Measurements from ENCODE around the gene CDKAL1. TPM values are rescaled to one million over a fixed set of nuclear protein-coding genes. Genes with fewer than 3 reads are reported as not detected.
"Not testable (repeated sequence)": the region's sequence is repeated elsewhere in the genome, so short reads cannot be mapped to it uniquely, and the experiment has no call there.

The CDKAL1 gene
- total RNA-seq, 1 donor from 2014 or later = 47.6 TPM

DNA sequence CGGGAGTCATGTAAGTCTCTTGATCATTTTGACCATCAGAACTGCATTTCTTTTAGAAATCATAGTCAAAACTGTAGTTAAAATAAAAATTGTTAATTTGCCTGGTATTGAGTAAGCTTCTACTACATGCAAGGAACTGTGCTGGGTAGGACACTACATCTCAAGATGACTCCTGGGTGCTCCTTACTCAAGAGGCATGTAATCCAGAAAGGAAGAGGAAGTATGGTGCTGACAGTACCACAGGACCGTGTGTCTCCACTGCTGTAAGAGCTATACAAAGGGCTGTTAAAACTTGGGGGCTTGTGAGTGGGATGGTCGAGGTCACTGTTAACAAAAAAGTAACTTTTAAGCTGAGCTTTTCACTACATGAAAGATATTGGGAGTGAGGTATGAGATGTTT, 551.0 kb downstream of the CDKAL1 start:
- DNase-seq = no peak

- DNase-seq = no peak
Observed at GRCh38 chr6:21085643-21086042, 551.4 kb downstream of the CDKAL1 start.

DNA sequence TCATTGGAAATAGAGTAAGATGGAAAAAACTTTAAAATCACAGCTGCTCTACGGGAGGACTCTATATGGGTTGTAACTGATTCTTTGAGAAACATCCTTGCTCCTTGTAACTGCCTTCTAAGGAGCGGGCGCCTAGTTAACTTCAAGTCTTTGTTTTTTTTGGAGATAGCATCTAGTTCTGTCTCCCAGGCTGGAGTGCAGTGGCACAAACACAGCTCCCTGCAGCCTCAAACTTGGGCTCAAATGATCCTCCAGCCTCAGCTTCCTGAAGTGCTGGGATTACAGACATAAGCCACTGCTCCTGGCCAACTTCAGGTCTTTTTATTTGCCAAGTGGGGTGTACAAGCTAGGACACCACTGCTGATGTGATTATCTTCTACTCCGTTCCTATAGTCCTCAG, 552.9 kb downstream of the CDKAL1 start:
- no peak for DNase-seq

DNA sequence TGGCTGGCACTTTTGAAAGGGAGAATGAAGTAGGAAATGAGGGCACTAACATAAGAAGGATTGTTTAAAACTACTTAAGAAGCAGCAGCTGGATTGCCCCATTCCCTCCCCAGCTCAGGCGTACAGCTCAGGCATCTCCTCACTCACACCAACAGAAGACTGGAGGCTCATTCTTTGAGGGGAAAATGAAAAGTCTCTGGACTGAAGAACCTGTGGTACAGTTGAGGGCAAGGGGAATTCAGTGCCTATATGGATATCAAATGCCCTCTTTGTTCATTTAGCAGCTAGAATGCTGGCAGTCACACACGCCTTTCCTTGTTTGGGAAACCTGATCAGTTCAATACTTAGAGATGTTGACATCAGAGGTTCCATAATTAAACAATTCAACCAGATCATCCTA, 557.2 kb downstream of the CDKAL1 start:
- DNase-seq = no peak

DNA sequence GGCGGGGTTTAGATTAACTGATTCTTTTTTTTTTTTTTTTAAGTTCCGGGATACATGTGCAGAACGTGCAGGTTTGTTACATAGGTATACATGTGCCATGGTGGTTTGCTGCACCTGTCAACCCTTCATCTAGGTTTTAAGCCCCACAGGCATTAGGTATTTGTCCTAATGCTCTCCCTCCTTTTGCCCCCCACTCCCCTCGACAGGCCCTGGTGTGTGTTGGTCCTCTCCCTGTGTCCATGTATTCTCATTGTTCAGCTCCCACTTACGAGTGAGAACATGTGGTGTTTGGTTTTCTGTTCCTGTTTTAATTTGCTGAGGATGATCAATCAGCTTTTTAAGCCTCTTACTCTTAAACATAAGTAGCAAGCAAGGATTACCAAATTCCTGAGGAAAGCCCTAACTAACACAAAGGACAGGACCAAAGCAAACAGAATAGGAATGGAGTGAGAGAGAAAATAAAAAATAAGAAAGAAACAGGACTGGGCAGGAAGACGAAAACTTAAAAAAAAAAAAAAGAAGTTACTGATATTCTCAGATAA, 558.0 kb downstream of the CDKAL1 start:
- not testable (repeated sequence) for DNase-seq

GRCh38 chr6:21095462-21095861, 561.2 kb downstream of the CDKAL1 start:
- no peak for DNase-seq

GRCh38 chr6:21098134-21098533, 563.9 kb downstream of the CDKAL1 start:
- no peak for DNase-seq

DNA sequence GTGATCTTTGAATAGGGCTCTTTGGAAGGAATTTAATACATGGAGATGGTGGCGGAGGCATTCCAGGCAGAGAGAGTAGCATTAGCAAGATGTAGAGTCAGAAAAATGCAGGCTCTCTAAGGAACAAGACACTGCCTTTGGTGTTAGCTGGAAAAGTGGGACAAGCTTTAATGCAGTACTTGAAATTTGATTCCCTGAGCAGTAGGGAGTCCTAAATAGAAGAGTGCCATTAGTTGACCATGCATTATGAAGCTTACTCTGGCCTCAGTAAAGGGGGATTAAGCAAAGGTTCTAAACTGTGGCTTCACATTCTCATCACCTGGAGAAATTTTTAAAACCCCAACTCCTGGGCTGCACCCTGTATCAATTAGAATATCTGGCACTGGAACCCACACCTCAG, 564.5 kb downstream of the CDKAL1 start:
- no peak for DNase-seq

GRCh38 chr6:21099338-21100314, 565.4 kb downstream of the CDKAL1 start:
- DNase-seq = no peak

DNA sequence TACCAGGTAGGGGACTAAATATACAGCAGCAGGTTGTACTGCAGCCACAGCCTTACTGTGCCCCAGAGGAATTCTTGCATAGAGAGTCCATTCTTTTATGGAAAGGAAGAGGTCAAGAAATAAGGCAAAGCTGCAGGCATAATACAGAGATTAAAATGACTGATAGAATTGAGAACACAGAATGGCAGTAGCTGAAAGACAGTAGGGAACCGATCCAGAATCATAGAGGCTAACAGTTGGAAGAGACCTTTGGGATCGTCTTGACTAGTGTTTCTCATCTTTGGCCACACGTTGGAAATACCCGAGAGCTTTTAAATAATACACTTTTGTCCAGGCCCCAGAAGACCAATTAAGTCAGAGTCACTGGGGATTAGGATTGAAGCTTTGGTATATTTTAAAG, 566.7 kb downstream of the CDKAL1 start:
- DNase-seq = no peak

DNA sequence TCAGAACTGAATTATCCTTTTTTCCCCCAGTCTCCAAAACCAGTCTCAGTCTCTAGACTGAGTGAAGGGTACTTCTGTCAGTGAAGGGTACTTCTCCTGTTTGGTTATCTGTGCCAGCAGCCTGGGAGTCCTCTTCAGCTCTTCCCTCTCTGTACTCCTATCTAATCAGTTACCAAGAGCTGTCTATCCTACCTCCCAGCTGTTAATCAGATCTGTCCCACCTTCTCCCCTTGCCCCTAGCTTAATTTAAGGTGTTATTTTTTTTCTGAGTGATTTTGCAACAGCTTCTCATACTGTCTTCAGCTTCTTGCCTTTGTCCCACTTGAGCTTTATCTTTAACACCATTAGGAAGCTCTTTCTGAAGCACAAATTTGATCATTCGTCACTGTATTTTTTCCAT, 567.4 kb downstream of the CDKAL1 start:
- DNase-seq = no peak

GRCh38 chr6:21102201-21102600, 567.9 kb downstream of the CDKAL1 start:
- DNase-seq = no peak

- DNase-seq = no peak
Observed at GRCh38 chr6:21102624-21103023, 568.4 kb downstream of the CDKAL1 start.

DNA sequence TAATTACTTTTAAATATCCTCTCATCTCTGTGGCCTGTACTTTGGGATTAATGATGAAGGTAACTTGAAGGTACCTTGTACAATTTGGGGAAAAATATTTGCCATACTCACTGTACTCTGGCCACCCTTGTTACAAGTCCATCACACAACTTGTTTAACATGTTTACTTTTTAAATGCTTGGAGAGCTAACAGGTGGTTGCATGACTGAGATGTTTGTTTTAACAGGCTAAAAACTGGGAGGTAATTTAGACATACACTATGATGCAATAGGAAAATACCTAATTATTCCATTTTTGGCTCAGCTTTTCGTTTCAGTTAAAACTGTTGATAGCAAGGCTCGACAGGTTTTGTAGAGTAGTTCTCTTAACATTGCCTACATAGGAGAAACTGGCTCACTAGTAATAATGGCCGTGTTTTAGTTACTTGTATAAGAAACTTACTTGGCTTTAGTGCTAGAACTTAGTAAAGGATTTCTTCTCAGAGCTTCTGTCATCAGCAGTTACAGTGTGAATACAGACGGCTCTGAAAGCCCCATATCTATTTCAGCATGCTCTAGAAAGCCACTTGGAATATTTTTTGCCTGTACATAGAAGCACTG, 569.5 kb downstream of the CDKAL1 start:
- DNase-seq = no peak

- DNase-seq = no peak
Observed at GRCh38 chr6:21104288-21104687, 570.0 kb downstream of the CDKAL1 start.

DNA sequence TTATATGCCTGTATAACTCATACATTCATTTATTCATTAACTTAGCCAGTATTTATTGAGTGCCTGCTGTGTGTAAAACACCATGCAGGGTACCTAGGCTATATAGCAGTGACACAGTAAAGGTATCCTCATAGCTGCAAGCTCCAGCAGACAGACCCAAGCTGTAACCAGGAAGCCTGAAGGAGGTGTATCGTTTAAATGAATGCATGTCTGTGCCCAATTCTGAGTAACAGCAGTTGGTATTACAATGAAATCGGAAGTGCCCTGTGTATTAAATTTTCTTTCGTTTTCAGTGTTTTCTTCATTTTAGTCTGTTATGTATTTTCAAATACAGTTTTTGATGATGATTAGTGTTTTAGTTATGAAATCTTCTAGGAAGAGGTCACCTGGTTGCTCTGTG, 573.5 kb downstream of the CDKAL1 start:
- DNase-seq = no peak

DNA sequence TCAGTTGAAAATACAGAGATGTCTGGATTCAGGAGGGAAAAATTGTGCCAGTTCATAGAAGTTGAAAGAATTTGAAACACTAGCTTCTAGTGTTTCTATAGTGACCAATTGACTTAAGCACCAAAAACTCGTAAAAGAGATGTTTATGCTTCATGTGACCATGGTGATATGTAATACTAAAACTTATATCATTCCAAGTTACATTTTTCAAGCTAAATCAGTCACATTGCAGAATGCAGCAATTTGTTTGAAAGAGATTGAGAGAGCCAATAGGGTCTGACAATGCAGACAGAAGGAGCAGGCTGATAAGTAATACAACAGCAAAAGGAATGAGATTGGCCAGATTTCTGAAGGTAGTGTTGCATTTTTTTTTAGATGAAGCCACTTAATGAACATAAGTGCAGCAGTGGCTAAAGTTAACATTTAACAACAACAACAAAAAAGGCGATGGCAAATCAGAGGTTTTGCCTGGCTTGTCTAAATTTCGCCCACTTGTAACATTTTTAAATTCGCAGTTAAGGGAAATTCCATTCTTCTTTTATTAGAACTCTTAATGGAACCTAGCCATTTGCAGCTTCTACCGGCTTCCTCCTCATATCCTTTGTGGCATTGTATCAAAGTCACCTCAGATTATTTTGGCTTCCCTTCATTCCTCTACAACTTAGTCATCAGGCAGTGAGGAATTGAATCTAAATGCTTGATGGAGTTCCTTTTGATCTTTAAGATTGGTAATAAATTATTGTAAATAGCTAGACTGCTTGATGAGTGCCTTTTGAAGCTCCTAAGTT, 575.3 kb downstream of the CDKAL1 start:
- DNase-seq = no peak

DNA sequence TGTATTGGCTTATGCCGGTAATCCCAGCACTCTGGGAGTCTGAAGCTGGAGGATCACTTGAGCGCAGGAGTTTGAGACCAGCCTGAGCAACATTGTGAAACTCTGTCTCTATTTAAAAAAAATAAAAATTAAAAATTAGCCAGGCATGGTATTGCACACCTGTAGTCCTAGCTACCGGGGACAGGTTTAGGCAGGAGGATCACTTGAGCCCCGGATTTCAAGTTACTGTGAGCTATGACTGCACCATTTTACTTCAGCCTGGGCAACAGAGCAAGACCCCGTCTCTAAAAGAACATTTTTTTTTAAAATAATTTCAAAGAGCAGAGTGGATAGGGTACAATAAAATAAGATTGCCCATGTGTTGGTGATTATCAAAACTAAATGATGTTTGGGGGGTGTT, 576.4 kb downstream of the CDKAL1 start:
- DNase-seq = no peak

DNA sequence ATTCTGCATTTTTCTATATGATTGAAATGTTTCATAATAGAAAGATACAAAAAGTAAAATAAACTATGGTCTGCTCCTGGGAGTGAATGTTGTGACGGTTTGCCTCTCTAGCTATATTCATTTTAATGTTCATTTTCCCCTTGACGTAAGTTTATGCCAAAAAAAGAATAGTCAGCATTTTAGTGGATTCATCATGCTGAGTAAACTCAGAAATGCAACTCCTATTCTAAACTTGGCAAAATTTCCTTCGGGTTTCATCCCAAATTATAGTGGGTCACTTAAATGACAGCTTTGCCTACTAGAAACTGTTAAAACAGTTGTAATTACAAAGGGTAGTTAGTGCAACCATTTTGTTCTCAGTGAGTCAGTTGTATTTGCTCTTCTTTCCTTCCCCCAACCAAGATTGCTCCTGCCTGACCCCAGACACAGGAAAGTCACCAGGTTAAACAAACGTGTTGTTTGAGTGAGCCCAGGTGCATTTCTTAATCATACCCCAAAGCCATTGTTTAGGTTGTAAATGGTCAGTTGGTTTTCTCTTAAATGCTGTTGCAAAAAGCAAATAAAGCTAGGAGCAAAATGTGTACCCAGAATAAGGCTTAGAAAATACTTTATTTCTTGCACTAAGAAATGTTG, 577.0 kb downstream of the CDKAL1 start:
- DNase-seq = no peak

- no peak for DNase-seq
Observed at GRCh38 chr6:21115111-21115510, 580.9 kb downstream of the CDKAL1 start.

DNA sequence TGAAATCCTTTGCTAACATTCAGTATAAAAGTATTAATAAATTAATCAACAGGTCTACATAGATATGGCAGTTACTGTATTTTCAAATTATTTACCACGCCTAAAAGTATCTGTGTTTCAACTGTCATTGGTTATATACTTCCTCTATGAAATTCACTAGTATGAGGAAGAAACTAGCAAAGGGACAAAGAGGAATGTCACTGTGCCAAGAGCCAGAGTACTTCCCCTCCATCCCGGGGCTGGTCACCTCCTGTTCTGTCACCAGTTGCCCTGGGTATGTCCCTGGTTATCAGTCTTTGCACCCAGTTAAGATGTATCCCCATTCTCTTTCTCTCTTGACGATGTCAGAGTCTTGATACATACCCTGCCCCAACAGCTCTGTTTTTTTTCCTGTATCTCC, 582.5 kb downstream of the CDKAL1 start:
- DNase-seq = no peak

DNA sequence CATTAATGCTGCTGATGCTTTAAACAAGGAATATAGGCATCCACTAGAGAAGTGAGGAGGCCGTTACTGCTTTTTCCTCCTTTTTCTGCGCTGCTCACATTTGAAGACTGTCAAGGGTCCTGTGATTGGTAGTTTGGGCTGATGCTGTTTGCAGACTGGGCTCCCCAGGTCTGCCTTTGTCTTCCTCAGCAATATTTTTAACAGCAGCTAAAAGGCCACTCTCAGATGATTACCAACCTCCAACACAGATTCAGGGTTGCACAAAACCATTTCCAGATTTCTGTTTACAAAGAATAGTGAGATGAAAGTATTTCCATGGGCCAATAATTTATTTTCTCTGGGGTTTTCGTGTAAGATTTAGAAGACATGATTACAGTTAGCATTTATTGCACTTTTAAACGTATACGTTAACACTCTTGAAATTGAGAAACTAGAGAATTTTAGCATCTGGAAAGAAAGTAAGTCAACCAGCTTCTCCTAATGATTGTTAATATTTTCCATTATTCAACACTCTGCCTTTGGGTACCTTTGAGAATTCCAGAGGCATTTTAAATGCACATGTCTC, 584.0 kb downstream of the CDKAL1 start:
- DNase-seq = no peak
